ENCODE data around the gene MAP2K3. TPM values are rescaled to one million over a fixed set of nuclear protein-coding genes. Genes with fewer than 3 reads are reported as not detected.

The MAP2K3 gene
- total and polyA plus RNA-seq, 2 of the 4 experiments (the other 2 are of a cell fraction): 23.5 to 82.2 TPM

- TF ChIP-seq FOS (IDR thresholded peaks at IDR 0.05; ENCODE audit: low read depth, low read length): no peak
- no peak for TF ChIP-seq RCOR1 (IDR thresholded peaks at IDR 0.05; ENCODE audit: insufficient replicate concordance, low read length)
- no peak for TF ChIP-seq MAZ (IDR thresholded peaks at IDR 0.05; ENCODE audit: borderline replicate concordance, low read depth, low read length)
- TF ChIP-seq BHLHE40 (IDR thresholded peaks at IDR 0.05; ENCODE audit: low read depth, low read length): no peak
- no peak for TF ChIP-seq RAD21 (IDR thresholded peaks at IDR 0.05; ENCODE audit: low read length)
- no peak for TF ChIP-seq CEBPB (IDR thresholded peaks at IDR 0.05; ENCODE audit: low read depth, low read length)
- no peak for TF ChIP-seq NFE2L2 (IDR thresholded peaks at IDR 0.05; ENCODE audit: low read depth, low read length)
- TF ChIP-seq SMC3 (IDR thresholded peaks at IDR 0.05; ENCODE audit: low read depth, low read length): no peak
- no peak for TF ChIP-seq POLR2A (IDR thresholded peaks at IDR 0.05; ENCODE audit: low read depth, low read length)
- TF ChIP-seq USF2 (IDR thresholded peaks at IDR 0.05; ENCODE audit: low read depth, low read length): no peak
- TF ChIP-seq ELK1 (IDR thresholded peaks at IDR 0.05; ENCODE audit: borderline replicate concordance, low read depth, low read length): no peak
- TF ChIP-seq MXI1 (IDR thresholded peaks at IDR 0.05; ENCODE audit: borderline replicate concordance, low read depth, low read length): no peak
- Histone ChIP-seq H2AFZ (replicated peaks; ENCODE audit: low read length, poor library complexity) (no peak overlapping the region), H2BK20ac (ENCODE audit: low read depth, low read length) (no peak overlapping the region), H3K27ac (ENCODE audit: insufficient read depth, low read length) (no peak overlapping the region), H4K8ac (ENCODE audit: low read depth in 2 of 2, low read length in 2 of 2) (no peak overlapping the region), H3K27me3 (ENCODE audit: control insufficient read depth, insufficient read depth, low read length) (no peaks in the 10 kb centered on the region), H3K14ac (replicated peaks; ENCODE audit: low read depth, low read length) (no peak overlapping the region), H4K5ac (ENCODE audit: low read depth, low read length) (no peak overlapping the region), H3K4me1 (ENCODE audit: control insufficient read depth, insufficient read depth, low read length) (peaks cover 13% of the 10 kb centered on the region), H4K91ac (ENCODE audit: insufficient read depth, low read depth, low read length) (no peak overlapping the region), H2BK15ac (ENCODE audit: low read depth, low read length) (no peak overlapping the region), H3K79me1 (ENCODE audit: low read depth in 1 of 2, low read length in 2 of 2) (peaks cover 13 to 37% of the 10 kb centered on the region in 2 experiments), H3K56ac (ENCODE audit: extremely low read depth, insufficient read depth, low read length) (no peak overlapping the region), H3K4me2 (ENCODE audit: low read depth, low read length) (no peak overlapping the region), H2AK9ac (replicated peaks; ENCODE audit: low read depth, low read length, poor library complexity) (peak overlapping the region; percentile 19), H2BK5ac (ENCODE audit: low read depth, low read length, poor library complexity, severe bottlenecking) (no peak overlapping the region), H4K20me1 (ENCODE audit: insufficient read depth, low read length) (peaks cover 96% of the 10 kb centered on the region), H3K23ac (ENCODE audit: low read depth, low read length) (no peak overlapping the region), H3K4ac (ENCODE audit: low read depth, low read length) (no peak overlapping the region), H3K9me1 (ENCODE audit: insufficient read depth, low read length) (no peaks in the 10 kb centered on the region; the same call in 1 of the 2 replicates), H3K4me3 (ENCODE audit: insufficient read depth, low read depth, low read length) (no peak overlapping the region), H2AK5ac (ENCODE audit: low read depth, low read length) (no peak overlapping the region), H2BK120ac (ENCODE audit: low read depth, low read length) (no peak overlapping the region), H3K36me3 (ENCODE audit: control insufficient read depth, insufficient read depth, low read length) (peaks cover 23% of the 10 kb centered on the region), H3K18ac (ENCODE audit: low read depth, low read length) (no peak overlapping the region), H3K9me3 (ENCODE audit: control insufficient read depth, insufficient read depth, low read length) (peaks cover 3% of the 10 kb centered on the region; the same call in 1 of the 2 replicates), H3K9ac (ENCODE audit: low read depth, low read length) (no peak overlapping the region)
- DNase-seq: peak; percentile 59
- dilution Hi-C loops (cut with HindIII; ENCODE audit: low sequenced_read_pairs, unreplicated experiment) (no loop called here), in situ Hi-C loops (cut with MboI; ENCODE audit: low sequenced_read_pairs) (no loop called here), intact Hi-C loops (cut with micrococcal nuclease) (no loop called here)
- WGBS, 2 experiments (ENCODE audit: extremely low coverage in 2 of 2, insufficient read length in 1 of 2): 78% methylated on average over 13 of the region's 19 CpGs; no CpG with 5 or more reads in 1 of the 2 experiments
- CTCF ChIA-PET: interaction anchor here (0.5 kb wide), 1 partner anchor 196 kb away, joined by 3 read pairs; no protein-coding TSS in a partner anchor
- BruUV-seq (replicated peaks): no TSS peak
- POLR2A ChIA-PET (ENCODE audit: unreplicated experiment): no interaction called here
- no peak for ATAC-seq (ENCODE audit: low read depth)
These were observed 10.8 kb downstream of the MAP2K3 start for GRCh38 chr17:21295036-21295952.
